ENCODE measurements around the gene SPOP. TPM values are rescaled to one million over a fixed set of nuclear protein-coding genes. Genes with fewer than 3 reads are reported as not detected.
A peak's percentile ranks its signal among the peaks of the same experiment; 100 is the strongest.

Gene SPOP
- total and polyA plus RNA-seq, 9 of the 15 experiments (the other 6 are each of a cell fraction or from before 2014, with no cell fraction given) = 34.2 to 65.9 (median 39.7) TPM

GRCh38 chr17:49575679-49576087 lies 102.2 kb downstream of the SPOP start, which contains the start of gene NXPH3 (continued):
- TF ChIP-seq, protein P1, sequence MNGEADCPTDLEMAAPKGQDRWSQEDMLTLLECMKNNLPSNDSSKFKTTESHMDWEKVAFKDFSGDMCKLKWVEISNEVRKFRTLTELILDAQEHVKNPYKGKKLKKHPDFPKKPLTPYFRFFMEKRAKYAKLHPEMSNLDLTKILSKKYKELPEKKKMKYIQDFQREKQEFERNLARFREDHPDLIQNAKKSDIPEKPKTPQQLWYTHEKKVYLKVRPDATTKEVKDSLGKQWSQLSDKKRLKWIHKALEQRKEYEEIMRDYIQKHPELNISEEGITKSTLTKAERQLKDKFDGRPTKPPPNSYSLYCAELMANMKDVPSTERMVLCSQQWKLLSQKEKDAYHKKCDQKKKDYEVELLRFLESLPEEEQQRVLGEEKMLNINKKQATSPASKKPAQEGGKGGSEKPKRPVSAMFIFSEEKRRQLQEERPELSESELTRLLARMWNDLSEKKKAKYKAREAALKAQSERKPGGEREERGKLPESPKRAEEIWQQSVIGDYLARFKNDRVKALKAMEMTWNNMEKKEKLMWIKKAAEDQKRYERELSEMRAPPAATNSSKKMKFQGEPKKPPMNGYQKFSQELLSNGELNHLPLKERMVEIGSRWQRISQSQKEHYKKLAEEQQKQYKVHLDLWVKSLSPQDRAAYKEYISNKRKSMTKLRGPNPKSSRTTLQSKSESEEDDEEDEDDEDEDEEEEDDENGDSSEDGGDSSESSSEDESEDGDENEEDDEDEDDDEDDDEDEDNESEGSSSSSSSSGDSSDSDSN (IDR thresholded peaks at IDR 0.05; ENCODE audit: borderline replicate concordance in 1 of 2, low read depth in 2 of 2, low read length in 2 of 2) = peak in 1 of 2 experiments; percentile 76; a peak in 1 of 4 replicates
- TF ChIP-seq ZNF311 (CRISPR knock-in tag; IDR thresholded peaks at IDR 0.05) (no peak), PREB (CRISPR knock-in tag; IDR thresholded peaks at IDR 0.05) (no peak), GATAD2B (IDR thresholded peaks at IDR 0.05; ENCODE audit: borderline replicate concordance) (peak; percentile 86), ETV1 (tag; conservative IDR thresholded peaks at IDR 0.05; ENCODE audit: low read depth) (no peak), ZNF23 (CRISPR knock-in tag; IDR thresholded peaks at IDR 0.05) (no peak), NR1H2 (CRISPR knock-in tag; IDR thresholded peaks at IDR 0.05) (no peak), PRMT5 (CRISPR knock-in tag; IDR thresholded peaks at IDR 0.05) (no peak), ZHX1 (conservative IDR thresholded peaks at IDR 0.05; ENCODE audit: low read length) (no peak), ZNF586 (CRISPR knock-in tag; conservative IDR thresholded peaks at IDR 0.05) (no peak), ADNP (tag; IDR thresholded peaks at IDR 0.05) (no peak), MIER1 (IDR thresholded peaks at IDR 0.05; ENCODE audit: low read depth) (no peak), ZNF133 (CRISPR knock-in tag; IDR thresholded peaks at IDR 0.05) (no peak), FUS (optimal IDR thresholded peaks at IDR 0.05; ENCODE audit: low read depth, low read length) (no peak), CBFA2T2 (conservative IDR thresholded peaks at IDR 0.05) (no peak)
- TF ChIP-seq, protein P2, sequence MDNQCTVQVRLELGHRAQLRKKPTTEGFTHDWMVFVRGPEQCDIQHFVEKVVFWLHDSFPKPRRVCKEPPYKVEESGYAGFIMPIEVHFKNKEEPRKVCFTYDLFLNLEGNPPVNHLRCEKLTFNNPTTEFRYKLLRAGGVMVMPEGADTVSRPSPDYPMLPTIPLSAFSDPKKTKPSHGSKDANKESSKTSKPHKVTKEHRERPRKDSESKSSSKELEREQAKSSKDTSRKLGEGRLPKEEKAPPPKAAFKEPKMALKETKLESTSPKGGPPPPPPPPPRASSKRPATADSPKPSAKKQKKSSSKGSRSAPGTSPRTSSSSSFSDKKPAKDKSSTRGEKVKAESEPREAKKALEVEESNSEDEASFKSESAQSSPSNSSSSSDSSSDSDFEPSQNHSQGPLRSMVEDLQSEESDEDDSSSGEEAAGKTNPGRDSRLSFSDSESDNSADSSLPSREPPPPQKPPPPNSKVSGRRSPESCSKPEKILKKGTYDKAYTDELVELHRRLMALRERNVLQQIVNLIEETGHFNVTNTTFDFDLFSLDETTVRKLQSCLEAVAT (IDR thresholded peaks at IDR 0.05) = no peak
- TF ChIP-seq, protein P3, sequence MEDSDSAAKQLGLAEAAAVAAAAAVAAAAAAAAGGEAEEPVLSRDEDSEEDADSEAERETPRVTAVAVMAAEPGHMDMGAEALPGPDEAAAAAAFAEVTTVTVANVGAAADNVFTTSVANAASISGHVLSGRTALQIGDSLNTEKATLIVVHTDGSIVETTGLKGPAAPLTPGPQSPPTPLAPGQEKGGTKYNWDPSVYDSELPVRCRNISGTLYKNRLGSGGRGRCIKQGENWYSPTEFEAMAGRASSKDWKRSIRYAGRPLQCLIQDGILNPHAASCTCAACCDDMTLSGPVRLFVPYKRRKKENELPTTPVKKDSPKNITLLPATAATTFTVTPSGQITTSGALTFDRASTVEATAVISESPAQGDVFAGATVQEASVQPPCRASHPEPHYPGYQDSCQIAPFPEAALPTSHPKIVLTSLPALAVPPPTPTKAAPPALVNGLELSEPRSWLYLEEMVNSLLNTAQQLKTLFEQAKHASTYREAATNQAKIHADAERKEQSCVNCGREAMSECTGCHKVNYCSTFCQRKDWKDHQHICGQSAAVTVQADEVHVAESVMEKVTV (CRISPR knock-in tag; IDR thresholded peaks at IDR 0.05) = no peak
- TF ChIP-seq, protein P4, sequence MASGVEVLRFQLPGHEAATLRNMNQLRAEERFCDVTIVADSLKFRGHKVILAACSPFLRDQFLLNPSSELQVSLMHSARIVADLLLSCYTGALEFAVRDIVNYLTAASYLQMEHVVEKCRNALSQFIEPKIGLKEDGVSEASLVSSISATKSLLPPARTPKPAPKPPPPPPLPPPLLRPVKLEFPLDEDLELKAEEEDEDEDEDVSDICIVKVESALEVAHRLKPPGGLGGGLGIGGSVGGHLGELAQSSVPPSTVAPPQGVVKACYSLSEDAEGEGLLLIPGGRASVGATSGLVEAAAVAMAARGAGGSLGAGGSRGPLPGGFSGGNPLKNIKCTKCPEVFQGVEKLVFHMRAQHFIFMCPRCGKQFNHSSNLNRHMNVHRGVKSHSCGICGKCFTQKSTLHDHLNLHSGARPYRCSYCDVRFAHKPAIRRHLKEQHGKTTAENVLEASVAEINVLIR (CRISPR knock-in tag; IDR thresholded peaks at IDR 0.05) = no peak
